ENCODE data around the gene PLD4.

DNA sequence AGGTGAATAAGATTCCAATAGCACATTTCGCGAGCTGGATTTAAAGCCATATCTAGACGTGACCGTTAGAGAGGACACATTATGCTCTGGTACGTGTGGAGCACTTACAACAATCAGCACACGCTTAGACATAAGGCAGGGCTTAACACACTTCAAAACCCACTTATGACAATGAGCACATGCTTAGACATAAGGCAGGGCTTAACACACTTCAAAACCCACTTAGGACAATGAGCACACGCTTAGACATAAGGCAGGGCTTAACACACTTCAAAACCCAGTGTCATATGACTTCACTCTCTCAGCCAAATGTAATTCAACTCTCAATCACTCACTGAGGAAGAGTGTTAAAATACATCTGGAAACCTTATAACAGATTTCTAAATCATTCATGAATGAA is 11.2 kb upstream of the PLD4 start:
- TF ChIP-seq ARNT (IDR thresholded peaks at IDR 0.05) (no peak), L3MBTL2 (conservative IDR thresholded peaks at IDR 0.05) (no peak), BHLHE40 (IDR thresholded peaks at IDR 0.05; ENCODE audit: borderline replicate concordance) (no peak), HDGF (IDR thresholded peaks at IDR 0.05; ENCODE audit: borderline replicate concordance) (no peak), FOXK2 (IDR thresholded peaks at IDR 0.05) (no peak), SUZ12 (IDR thresholded peaks at IDR 0.05) (no peak)
